WTC11 (cell line): ENCODE data around the gene CATSPERE.
"Not testable (repeated sequence)": the region's sequence is repeated elsewhere in the genome, so short reads cannot be mapped to it uniquely, and the experiment has no call there.

Source experiments
- ATF3 ChIP-seq: sonication (generic); formaldehyde crosslinking; conservative IDR thresholded peaks from 2 replicates; pipeline ENCODE4 v1.8.1; 2022; ENCODE audit warnings: mild to moderate bottlenecking, missing genetic modification reagents
- CREM ChIP-seq: sonication (generic); formaldehyde crosslinking; IDR thresholded peaks from 2 replicates; pipeline ENCODE4 v1.8.1; 2022; ENCODE audit warnings: mild to moderate bottlenecking, missing genetic modification reagents, moderate library complexity
- CTCF ChIP-seq: fragments of 200-600 bp; IDR thresholded peaks from 2 replicates; pipeline ENCODE4 v1.8.0; 2022; ENCODE audit warnings: antibody characterized with exemption
- IRF2 ChIP-seq: sonication (generic); formaldehyde crosslinking; IDR thresholded peaks from 2 replicates; pipeline ENCODE4 v1.8.0; 2022; ENCODE audit warnings: low read depth, missing genetic modification reagents, borderline replicate concordance
- NFATC4 ChIP-seq: fragments of 250-450 bp; sonication (Bioruptor Pico); IDR thresholded peaks from 2 replicates; pipeline ENCODE4 v1.9.0; 2021; ENCODE audit warnings: mild to moderate bottlenecking
- NFYB ChIP-seq: sonication (generic); formaldehyde crosslinking; conservative IDR thresholded peaks from 2 replicates; pipeline ENCODE4 v1.8.0; 2022; ENCODE audit warnings: low read depth, missing genetic modification reagents
- NR1H2 ChIP-seq: sonication (generic); formaldehyde crosslinking; IDR thresholded peaks from 2 replicates; pipeline ENCODE4 v1.9.0; 2021; ENCODE audit warnings: mild to moderate bottlenecking, moderate library complexity, missing genetic modification reagents
- TCF7 ChIP-seq: sonication (generic); formaldehyde crosslinking; IDR thresholded peaks from 2 replicates; pipeline ENCODE4 v1.8.0; 2022; ENCODE audit warnings: mild to moderate bottlenecking, low read depth, missing genetic modification reagents, moderate library complexity
- ZBTB21 ChIP-seq: sonication (generic); formaldehyde crosslinking; IDR thresholded peaks from 2 replicates; pipeline ENCODE4 v1.8.1; 2023; ENCODE audit warnings: mild to moderate bottlenecking, missing genetic modification reagents, borderline replicate concordance
- ZNF281 ChIP-seq: sonication (generic); formaldehyde crosslinking; IDR thresholded peaks from 2 replicates; pipeline ENCODE4 v1.8.0; 2023; ENCODE audit warnings: mild to moderate bottlenecking, missing genetic modification reagents
- ZNF396 ChIP-seq: fragments of 250-450 bp; sonication (Bioruptor Pico); IDR thresholded peaks from 2 replicates; pipeline ENCODE4 v1.8.0; 2021; ENCODE audit warnings: mild to moderate bottlenecking, moderate library complexity, borderline replicate concordance
- ZSCAN18 ChIP-seq: fragments of 250-450 bp; sonication (Bioruptor Pico); IDR thresholded peaks from 2 replicates; pipeline ENCODE4 v2.1.2; 2022; ENCODE audit warnings: mild to moderate bottlenecking, moderate library complexity
- TF ChIP-seq, protein P1 (sequence below): sonication (generic); formaldehyde crosslinking; IDR thresholded peaks from 2 replicates; pipeline ENCODE4 v1.8.1; 2023; ENCODE audit warnings: mild to moderate bottlenecking, missing genetic modification reagents, moderate library complexity

DNA sequence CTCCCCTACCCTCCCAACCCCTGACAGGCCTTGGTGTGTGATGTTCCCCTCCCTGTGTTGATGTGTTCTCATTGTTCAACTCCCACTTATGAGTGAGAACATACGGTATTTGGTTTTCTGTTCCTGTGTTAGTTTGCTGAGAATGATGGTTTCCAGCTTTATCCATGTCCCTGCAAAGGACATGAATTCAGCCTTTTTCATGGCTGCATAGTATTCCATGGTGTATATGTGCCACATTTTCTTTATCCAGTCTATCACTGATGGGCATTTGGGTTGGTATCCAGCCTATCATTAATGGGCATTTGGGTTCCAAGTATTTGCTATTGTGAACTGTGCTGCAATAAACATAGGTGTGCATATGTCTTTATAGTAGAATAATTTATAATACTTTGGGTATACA is 101.8 kb downstream of the CATSPERE start:
- not testable (repeated sequence) for TF ChIP-seq TCF7 (CRISPR knock-in tag); CTCF; NR1H2; ZSCAN18 (CRISPR knock-in tag); ZNF281 (CRISPR knock-in tag); NFYB (CRISPR knock-in tag); CREM; ZNF396 (CRISPR knock-in tag); ATF3 (CRISPR knock-in tag); NFATC4; ZBTB21 (CRISPR knock-in tag); IRF2
- TF ChIP-seq, protein P1, sequence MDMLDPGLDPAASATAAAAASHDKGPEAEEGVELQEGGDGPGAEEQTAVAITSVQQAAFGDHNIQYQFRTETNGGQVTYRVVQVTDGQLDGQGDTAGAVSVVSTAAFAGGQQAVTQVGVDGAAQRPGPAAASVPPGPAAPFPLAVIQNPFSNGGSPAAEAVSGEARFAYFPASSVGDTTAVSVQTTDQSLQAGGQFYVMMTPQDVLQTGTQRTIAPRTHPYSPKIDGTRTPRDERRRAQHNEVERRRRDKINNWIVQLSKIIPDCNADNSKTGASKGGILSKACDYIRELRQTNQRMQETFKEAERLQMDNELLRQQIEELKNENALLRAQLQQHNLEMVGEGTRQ (CRISPR knock-in tag) = not testable (repeated sequence)
